ENCODE measurements around the gene KCNA2.

KCNA2 gene

DNA sequence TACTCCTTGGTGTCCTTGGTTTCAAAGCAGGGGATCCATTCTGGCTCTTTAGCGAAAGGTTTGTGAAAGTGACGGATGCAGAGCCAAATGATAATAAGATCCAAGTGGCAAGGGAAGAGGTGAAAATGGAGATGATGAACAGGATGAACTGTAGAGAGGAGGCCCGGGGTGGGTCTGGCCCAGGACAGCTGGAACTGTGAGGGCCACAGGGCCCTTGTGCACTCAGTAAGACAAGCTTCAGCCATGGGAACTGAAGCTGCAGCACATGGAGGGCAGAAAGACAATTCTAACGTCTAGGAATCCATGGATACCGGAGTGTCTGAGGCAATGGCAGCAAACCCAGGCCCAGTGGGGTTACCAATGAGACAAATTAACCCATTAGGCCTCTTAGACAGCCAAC, 4.8 kb downstream of the KCNA2 start:
- no peak for DNase-seq

DNA sequence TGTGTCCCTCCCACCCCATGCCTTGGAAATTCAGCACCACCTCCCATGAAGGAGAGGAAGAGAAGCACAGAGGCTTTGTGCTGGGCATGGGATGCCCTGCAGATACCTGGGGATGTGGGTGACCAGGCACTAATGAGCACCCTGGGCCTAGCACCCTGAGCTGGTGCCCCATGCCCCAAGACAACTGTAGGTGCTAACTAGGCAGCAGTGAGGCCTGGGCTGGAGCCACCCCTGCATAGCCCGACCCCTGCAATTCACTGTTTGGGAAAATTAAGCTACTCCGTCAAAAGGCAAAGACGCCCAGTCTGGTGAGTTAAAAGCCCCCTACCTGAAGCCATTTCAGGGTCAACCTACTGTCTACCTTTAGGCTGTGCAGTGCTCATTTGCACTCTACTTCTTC, 5.4 kb downstream of the KCNA2 start:
- no peak for DNase-seq

DNA sequence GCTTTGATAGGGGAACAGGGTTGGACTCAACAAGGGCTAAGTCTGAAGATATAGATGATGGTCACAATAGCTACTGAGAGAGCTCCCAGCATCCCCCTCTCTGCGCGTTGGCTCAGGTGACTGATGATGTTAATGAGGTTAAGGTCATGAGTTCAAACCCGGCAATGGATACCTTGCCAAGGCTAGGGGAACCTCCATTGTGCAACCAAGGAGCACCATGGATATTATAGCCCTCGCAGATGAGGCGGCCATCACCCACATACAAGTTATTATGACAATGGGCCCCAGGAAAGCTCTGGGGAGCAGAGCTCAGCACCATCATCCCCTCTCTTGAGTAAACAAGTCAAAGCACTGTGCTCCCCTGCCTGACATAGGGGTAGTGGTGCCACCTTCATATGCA, 8.2 kb downstream of the KCNA2 start:
- no peak for DNase-seq

DNA sequence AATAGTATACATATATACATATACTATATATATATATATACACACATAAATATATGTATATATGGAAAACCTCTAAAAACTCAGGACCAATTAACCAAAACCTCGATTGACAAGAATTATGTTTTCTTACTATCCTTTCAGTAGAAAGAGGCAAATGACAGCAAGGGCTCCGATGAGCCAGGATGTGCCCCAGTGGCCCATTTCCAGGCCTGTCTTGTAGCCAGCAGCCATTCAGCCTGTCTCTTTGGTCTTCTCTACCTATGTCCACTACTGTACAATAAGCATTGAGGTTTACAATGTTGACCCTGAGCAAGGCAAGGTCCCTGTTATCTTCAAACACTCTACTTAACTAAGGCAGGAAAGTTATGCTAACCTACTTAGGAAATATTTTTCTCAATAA, 9.8 kb downstream of the KCNA2 start:
- no peak for DNase-seq

DNA sequence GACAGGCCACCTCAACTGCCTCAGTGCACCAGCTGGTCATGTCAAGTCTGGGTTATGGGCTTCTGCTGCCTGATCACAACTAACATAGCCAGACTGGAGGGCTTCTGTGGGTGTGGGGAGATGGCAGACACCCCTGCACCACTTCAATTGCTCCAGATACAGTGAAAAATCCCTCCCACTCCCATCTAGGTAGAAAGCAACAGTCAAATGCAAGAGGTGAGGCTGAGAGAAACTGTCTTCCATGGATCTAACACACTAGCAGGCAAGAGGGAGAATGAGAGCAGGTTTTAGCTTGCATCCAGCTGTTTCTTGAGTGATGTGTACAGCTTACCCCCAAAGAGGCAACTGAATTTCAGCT, 10.8 kb downstream of the KCNA2 start:
- no peak for DNase-seq

- no peak for DNase-seq
Measured at GRCh38 chr1:110594456-110595352, 11.5 kb downstream of the KCNA2 start.

GRCh38 chr1:110593902-110594301, 12.3 kb downstream of the KCNA2 start:
- no peak for DNase-seq

GRCh38 chr1:110591956-110592355, 14.2 kb downstream of the KCNA2 start:
- no peak for DNase-seq

DNA sequence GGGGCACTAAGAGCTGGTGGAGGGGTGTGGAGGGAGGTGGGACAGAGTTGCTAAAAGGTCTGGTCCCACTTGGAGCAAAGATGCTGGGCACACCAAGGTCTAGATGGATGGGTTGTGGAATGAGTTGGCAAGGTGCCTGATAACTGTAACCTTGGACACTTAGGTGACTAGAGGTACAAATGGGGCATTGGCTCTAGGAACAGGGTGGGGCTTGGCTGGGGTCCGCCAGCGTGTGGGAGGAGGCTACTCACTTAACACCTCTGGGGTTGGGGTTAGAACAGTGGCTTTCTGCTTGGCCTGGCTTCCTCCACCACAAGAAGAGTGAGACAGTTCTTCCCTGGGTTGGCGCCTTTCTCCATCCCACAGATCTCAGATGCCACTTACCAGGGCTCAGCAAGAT, 17.2 kb downstream of the KCNA2 start:
- DNase-seq: no peak

DNA sequence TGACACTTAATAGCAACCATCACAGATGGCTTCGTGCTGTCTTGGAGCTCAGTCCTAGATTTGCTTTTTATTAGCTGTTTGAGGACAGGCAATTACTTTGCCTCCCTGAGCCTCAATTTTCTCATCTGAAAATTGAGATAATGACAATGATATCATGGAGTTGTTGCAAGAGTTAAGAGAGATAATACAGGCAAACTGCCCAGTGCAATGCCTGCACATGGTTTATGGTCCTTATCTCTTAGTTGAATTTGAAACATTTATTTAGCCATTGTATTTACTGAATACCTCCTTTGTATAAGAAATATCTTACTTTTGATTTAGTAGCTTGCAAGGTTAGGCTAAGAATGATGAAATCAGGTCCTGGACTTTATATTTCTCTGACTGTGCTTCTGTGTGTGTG, 17.7 kb downstream of the KCNA2 start:
- DNase-seq: no peak

DNA sequence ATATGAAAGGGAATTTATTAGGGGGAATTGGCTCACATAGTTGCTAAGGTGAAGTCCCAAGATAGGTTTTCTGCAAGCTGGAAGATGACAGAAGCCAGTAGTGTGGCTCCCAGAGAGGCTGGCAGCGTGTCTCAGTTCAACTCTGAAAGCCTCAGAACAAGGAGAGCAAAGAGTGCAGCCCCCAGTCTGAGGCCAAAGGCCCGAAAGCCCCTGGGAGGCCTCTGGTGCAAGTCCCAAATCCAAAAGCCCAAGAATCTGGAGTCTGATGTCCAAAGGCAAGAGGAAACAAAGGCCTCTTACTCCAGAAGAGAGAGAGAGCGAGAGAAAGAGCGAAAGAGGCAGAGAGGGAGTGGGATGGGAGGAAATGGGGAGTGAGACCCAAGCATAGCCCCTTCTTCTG, 18.3 kb downstream of the KCNA2 start:
- DNase-seq: no peak

DNA sequence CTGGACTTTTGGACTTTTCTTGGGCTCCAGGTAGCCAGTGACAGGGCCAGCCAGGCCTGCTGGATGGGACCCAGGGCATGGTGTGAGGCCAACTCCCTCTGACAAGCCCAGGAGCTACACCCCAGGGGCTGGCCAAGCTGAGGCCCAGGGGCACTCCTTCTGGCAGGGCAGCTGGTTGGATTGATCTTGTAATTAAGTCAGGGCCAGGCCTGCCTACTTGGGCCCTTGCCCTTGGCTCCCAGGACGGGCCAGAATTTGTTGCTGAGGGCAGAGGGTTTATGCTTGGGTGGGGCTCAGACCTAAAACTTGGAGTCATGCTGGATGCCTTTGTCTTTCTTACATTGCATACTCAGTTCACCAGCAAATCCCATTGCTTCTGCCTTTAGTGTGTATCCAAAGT, 20.7 kb downstream of the KCNA2 start:
- DNase-seq: no peak

- no peak for DNase-seq
Measured at GRCh38 chr1:110584045-110584444, 22.1 kb downstream of the KCNA2 start.

DNA sequence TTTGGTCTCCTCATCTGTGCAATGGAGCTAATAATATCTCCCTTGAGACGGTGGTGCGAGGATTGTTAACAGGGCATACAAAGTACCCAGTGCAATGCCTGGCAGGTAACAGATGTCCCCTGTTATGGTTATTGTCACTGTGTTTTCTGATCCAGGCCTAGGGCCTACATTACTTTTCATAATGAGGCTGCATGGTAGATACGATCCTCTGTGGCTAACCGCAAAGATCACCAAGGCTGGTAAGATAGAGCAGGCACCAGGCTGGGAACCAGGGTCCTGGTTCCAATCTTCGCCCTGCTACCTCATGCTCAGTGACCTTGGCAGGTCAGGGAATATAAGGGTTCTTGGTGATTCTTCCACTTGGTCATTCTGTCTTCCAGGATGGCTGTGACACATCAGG, 22.7 kb downstream of the KCNA2 start:
- DNase-seq: no peak

GRCh38 chr1:110582378-110582777, 23.8 kb downstream of the KCNA2 start:
- no peak for DNase-seq

DNA sequence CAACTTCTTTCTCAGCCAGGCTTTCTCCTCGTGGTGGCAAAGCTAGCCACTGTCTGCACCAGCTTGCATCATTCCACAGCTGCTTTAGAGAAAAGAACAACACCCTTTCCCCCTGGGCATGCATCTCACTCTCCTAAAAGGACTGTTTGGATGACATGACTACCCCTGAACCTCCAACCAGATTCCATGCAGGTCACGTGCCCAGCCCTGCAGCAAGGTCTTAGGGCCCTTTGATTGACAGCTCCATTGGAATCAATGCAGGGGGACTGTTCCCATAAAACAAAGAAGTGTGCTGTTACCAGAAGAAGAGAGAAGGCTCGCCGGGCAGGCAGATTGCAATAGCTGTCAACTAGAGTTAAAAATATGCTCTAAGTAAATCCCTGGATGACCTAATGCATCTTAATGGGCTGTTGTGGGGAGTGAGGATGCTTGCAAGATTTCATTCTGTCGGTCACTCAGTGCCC, 24.4 kb downstream of the KCNA2 start:
- DNase-seq: no peak

DNA sequence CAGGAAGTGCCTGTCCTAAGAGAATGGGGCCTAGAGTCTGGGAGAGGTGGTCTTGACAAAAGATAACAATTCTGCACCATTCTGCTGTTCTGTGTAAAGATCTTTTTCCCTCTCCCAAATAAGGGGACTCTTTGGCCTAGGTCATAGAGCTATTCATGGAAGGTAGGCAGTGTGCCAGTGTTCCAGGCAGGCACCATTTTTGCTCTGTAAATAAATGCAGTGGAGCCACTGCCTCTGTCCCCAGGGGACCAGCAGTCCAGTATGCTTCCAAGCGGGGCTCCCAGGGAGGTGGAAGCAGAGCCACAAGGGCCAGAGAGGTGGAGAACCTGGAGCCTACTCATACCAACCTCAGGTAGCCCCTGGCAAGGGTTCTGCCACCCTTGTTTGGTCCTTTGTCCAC, 25.9 kb downstream of the KCNA2 start:
- DNase-seq: no peak

GRCh38 chr1:110579460-110579859, 26.7 kb downstream of the KCNA2 start:
- no peak for DNase-seq

DNA sequence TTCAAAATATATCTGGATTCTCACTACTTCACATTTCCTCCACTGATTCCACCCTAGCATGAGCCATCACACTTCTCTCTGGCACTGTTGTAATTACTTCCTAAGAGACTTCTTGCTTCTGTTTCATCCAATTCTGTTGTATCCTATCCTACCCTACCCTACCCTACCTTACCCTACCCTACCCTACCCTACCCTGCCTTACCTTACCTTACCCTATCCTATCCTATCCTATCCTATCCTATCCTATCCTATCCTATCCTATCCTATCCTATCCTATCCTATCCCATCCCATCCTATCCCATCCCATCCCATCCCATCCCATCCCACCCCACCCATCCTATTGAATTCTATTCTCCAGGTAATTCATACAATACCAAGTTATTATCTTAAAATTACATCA, 29.7 kb downstream of the KCNA2 start:
- no peak for DNase-seq

DNA sequence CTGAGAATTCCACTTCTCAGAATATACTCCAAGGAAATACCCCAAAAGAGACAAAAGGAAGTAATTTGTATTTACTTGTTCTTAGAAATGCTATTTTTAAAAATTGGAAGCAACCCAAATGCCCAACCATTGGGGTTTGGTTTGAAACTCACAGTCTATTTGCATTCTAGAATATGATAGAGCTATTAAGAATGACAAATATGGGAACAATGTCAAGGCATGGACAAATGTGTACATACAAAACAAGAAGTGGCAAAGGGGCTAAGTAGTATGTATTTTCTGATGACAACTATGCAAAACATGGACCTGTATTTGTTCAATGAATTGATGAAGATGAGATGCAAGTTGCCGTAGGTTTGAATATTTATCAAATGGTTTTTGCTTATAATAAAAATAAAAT, 32.8 kb downstream of the KCNA2 start:
- no peak for DNase-seq

GRCh38 chr1:110572751-110573150, 33.4 kb downstream of the KCNA2 start:
- DNase-seq: no peak

GRCh38 chr1:110570901-110571300, 35.3 kb downstream of the KCNA2 start:
- DNase-seq: no peak

- DNase-seq: no peak
Measured at GRCh38 chr1:110570307-110570706, 35.9 kb downstream of the KCNA2 start.

DNA sequence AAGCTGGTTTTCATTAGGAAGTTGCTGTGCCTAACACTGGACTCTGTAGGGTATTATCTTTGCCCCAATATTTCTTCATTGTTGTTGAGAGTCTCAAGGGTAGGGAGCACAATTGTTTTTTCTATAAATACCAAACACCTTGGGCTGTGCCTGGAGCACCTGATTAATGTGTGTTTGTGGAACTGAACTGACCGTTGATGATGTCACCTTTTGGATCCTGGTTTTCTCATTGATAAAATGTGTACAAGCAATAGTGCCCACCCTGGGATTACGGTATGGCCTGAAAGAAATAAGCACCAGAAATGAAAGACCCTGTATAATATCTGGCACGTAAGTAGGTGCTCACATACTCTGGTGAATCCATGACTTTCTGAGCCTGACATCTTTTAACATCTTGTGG, 39.3 kb downstream of the KCNA2 start:
- no peak for DNase-seq

GRCh38 chr1:110565565-110565964, 40.6 kb downstream of the KCNA2 start:
- no peak for DNase-seq
